NCI-H1930 (cell line): ENCODE data around the gene SMAD6.

ENCODE experiments used
- DNase-seq, 2 experiments: peaks; one replicate each; lab custom pipeline; 2025; lab: John Stamatoyannopoulos, UW

The SMAD6 gene

GRCh38 chr15:66758844-66759243, 56.8 kb downstream of the SMAD6 start:
- no peak for DNase-seq

- no peak for DNase-seq
Measured at GRCh38 chr15:66760097-66760967, 58.3 kb downstream of the SMAD6 start.

GRCh38 chr15:66760968-66761725, 59.1 kb downstream of the SMAD6 start:
- DNase-seq: no peak

- no peak for DNase-seq
Measured at GRCh38 chr15:66761726-66762595, 59.9 kb downstream of the SMAD6 start.

GRCh38 chr15:66763186-66764071, 61.4 kb downstream of the SMAD6 start:
- DNase-seq: no peak

- DNase-seq: no peak
Measured at GRCh38 chr15:66764072-66764786, 62.2 kb downstream of the SMAD6 start.

- no peak for DNase-seq
Measured at GRCh38 chr15:66765478-66766281, 63.6 kb downstream of the SMAD6 start.

- no peak for DNase-seq
Measured at GRCh38 chr15:66766282-66767230, 64.5 kb downstream of the SMAD6 start.

- DNase-seq: no peak
Measured at GRCh38 chr15:66767240-66767659, 65.2 kb downstream of the SMAD6 start.

- DNase-seq: no peak
Measured at GRCh38 chr15:66768987-66769386, 67.0 kb downstream of the SMAD6 start.

- DNase-seq: no peak
Measured at GRCh38 chr15:66770518-66771350, 68.7 kb downstream of the SMAD6 start.

GRCh38 chr15:66771351-66771650, 69.3 kb downstream of the SMAD6 start:
- DNase-seq: no peak

- DNase-seq: no peak
Measured at GRCh38 chr15:66772604-66773128, 70.6 kb downstream of the SMAD6 start.

- DNase-seq: no peak
Measured at GRCh38 chr15:66773129-66773873, 71.3 kb downstream of the SMAD6 start.

- peak; percentile 28 to 40 for DNase-seq
Measured at GRCh38 chr15:66774001-66774814, 72.2 kb downstream of the SMAD6 start.
